Kasumi-1 (cell line): ENCODE measurements around the gene TTL.
"Not testable (repeated sequence)": the region's sequence is repeated elsewhere in the genome, so short reads cannot be mapped to it uniquely, and the experiment has no call there.

Source experiments
- DNase-seq, 2 experiments: peaks; one replicate each; lab custom pipeline; 2025; lab: John Stamatoyannopoulos, UW

TTL gene

GRCh38 chr2:112474844-112475486 is 7.0 kb upstream of the TTL start:
- DNase-seq: no peak

- DNase-seq: no peak
Observed at GRCh38 chr2:112476434-112476833, 5.5 kb upstream of the TTL start.

- DNase-seq: peak; percentile 24 to 32
Observed at GRCh38 chr2:112480530-112481049, 1.4 kb upstream of the TTL start.

- peak; percentile 84 to 86 for DNase-seq
Observed at GRCh38 chr2:112481050-112481527, 867 bp upstream of the TTL start.

GRCh38 chr2:112482309-112483041 is 519 bp downstream of the TTL start:
- DNase-seq: peak in 1 of 2 experiments; percentile 46

GRCh38 chr2:112483042-112483473 is 1.1 kb downstream of the TTL start:
- DNase-seq: peak; percentile 32 to 43

GRCh38 chr2:112483831-112484230 is 1.9 kb downstream of the TTL start:
- peak in 1 of 2 experiments; percentile 9 for DNase-seq

GRCh38 chr2:112485849-112486248 is 3.9 kb downstream of the TTL start:
- DNase-seq: no peak

- no peak for DNase-seq
Observed at GRCh38 chr2:112486895-112487294, 4.9 kb downstream of the TTL start.

- DNase-seq: no peak
Observed at GRCh38 chr2:112487444-112487961, 5.5 kb downstream of the TTL start.

GRCh38 chr2:112488201-112488600 is 6.2 kb downstream of the TTL start:
- no peak for DNase-seq

GRCh38 chr2:112491946-112492345 is 10.0 kb downstream of the TTL start:
- no peak for DNase-seq

- peak; percentile 12 to 29 for DNase-seq
Observed at GRCh38 chr2:112493048-112493447, 11.1 kb downstream of the TTL start.

GRCh38 chr2:112493858-112494648 is 12.1 kb downstream of the TTL start:
- no peak for DNase-seq

GRCh38 chr2:112494828-112495227 is 12.9 kb downstream of the TTL start:
- no peak for DNase-seq

- not testable (repeated sequence) for DNase-seq
Observed at GRCh38 chr2:112495878-112496277, 13.9 kb downstream of the TTL start.

- DNase-seq: peak; percentile 52 to 57
Observed at GRCh38 chr2:112500850-112501484, 19.0 kb downstream of the TTL start.

- DNase-seq: not testable (repeated sequence)
Observed at GRCh38 chr2:112509239-112509998, 27.5 kb downstream of the TTL start.

GRCh38 chr2:112516801-112517200 is 34.8 kb downstream of the TTL start:
- DNase-seq: no peak

GRCh38 chr2:112518807-112519206 is 36.9 kb downstream of the TTL start:
- DNase-seq: no peak

- DNase-seq: no peak
Observed at GRCh38 chr2:112519506-112519905, 37.5 kb downstream of the TTL start.
